Activated naive CD8-positive, alpha-beta T cell treated with anti-CD3 and anti-CD28 coated beads, Interleukin-2, amount 10 ng/mL, durations not matched to agents 7 days and 5 days (primary cell): ENCODE data around the gene KBTBD2. TPM values are rescaled to one million over a fixed set of nuclear protein-coding genes. Genes with fewer than 3 reads are reported as not detected.

ENCODE experiments used
- total RNA-seq, 2 experiments: library from RNA; stranded (reverse); gene quantifications; one replicate each; pipeline ENCODE4 v1.2.3, GENCODE V29; 2021

The KBTBD2 gene
- total RNA-seq, 2 experiments from 2014 or later, result 41.3 to 45.4 TPM

Other genes starting within 250 kb of the KBTBD2 start
- gene FKBP9, start 65.7 kb upstream of the KBTBD2 start, total RNA-seq, result under 1 TPM; 0.37 to 0.83 TPM
- 10 to 100 TPM; 63.3 to 64.0 TPM for gene NT5C3A, start 171.0 kb upstream of the KBTBD2 start, total RNA-seq
- 10 to 100 TPM; 12.8 to 13.6 TPM for gene RP9, start 217.6 kb upstream of the KBTBD2 start, total RNA-seq
- gene BBS9, start 237.8 kb upstream of the KBTBD2 start, total RNA-seq, result 10 to 100 TPM; 13.7 to 17.2 TPM